Neural progenitor cell (in vitro differentiated cells): ENCODE results near the gene DNAJC18.

Experiments
- CTCF ChIP-seq: fragments of 200-600 bp; sonication (generic); IDR thresholded peaks from 2 replicates; pipeline ENCODE4 v1.5.1; 2017; ENCODE audit warnings: antibody characterized with exemption, mild to moderate bottlenecking
- EZH2phosphoT487 ChIP-seq: fragments of 200-600 bp; sonication (generic); IDR thresholded peaks from 2 replicates; pipeline ENCODE4 v1.6.1; 2017; ENCODE audit warnings: antibody characterized with exemption

GRCh38 chr5:139399501-139400121, 39.7 kb downstream of the DNAJC18 start:
- TF ChIP-seq EZH2phosphoT487 (no peak), CTCF (no peak)
